Uterus (tissue), 4 donors: ENCODE data around the gene KLRC2. TPM values are rescaled to one million over a fixed set of nuclear protein-coding genes. Genes with fewer than 3 reads are reported as not detected.
"Not testable (repeated sequence)": the region's sequence is repeated elsewhere in the genome, so short reads cannot be mapped to it uniquely, and the experiment has no call there.

ENCODE experiments used
- DNase-seq, 2 donors: peaks; one replicate each; pipeline ENCODE4 v3.0.0-alpha.2; 2019 to 2020
- H3K27ac ChIP-seq, 2 donors: fragments of 200-600 bp; sonication (generic); 1 replicate in 1 of 2; 2 replicates in 1 of 2; pipeline ENCODE4 v1.5.1; 2016 to 2018
- H3K27me3 ChIP-seq, 2 donors: fragments of 200-600 bp; sonication (generic); one replicate each; pipeline ENCODE4 v1.5.1; 2018 to 2019; ENCODE audit warnings: control low read depth in 1 of 2
- H3K36me3 ChIP-seq, 2 donors: fragments of 200-600 bp; sonication (generic); one replicate each; pipeline ENCODE4 v1.5.1; 2019; ENCODE audit warnings: control low read depth in 1 of 2
- H3K4me1 ChIP-seq, 2 donors: fragments of 200-600 bp; sonication (generic); one replicate each; pipeline ENCODE4 v1.5.1; 2018 to 2019; ENCODE audit warnings: control low read depth in 1 of 2
- H3K4me3 ChIP-seq, 2 donors: fragments of 200-600 bp; sonication (generic); 1 replicate in 1 of 2; 2 replicates in 1 of 2; pipeline ENCODE4 v1.5.1; 2018 to 2019; ENCODE audit warnings: mild to moderate bottlenecking in 1 of 2
- H3K9me3 ChIP-seq, 2 donors: fragments of 200-600 bp; sonication (generic); one replicate each; pipeline ENCODE4 v1.5.1; 2019; ENCODE audit warnings: control low read depth in 1 of 2
- POLR2A ChIP-seq, 2 donors: fragments of 450-650 bp; IDR thresholded peaks; one replicate each; pipeline ENCODE4 v1.6.1; 2016; ENCODE audit warnings: antibody characterized with exemption in 2 of 2, mild to moderate bottlenecking in 1 of 2, moderate library complexity in 1 of 2
- intact Hi-C: fragments of 100-400 bp; cut with DNase I; formaldehyde crosslinking; loops from one replicate; pipeline ENCODE4 v1.15.1; 2023; ENCODE audit warnings: low total_unique reads
- total RNA-seq, 4 donors: library from RNA; depleted of rRNA in 3 of 4; stranded (reverse); fragments of >200 nt in 3 of 4; gene quantifications; one replicate each; pipeline versions ENCODE4 v1.1.0 to v1.2.4, GENCODE V29; 2014 to 2023
- TF ChIP-seq, protein P1 (sequence below), 4 experiments: fragments of 200-600 bp in 2 of 4; fragments of 450-650 bp in 2 of 4; sonication (generic) in 2 of 4; IDR thresholded peaks; one replicate each; pipeline ENCODE4 v1.5.1; 2016 to 2019; ENCODE audit warnings: antibody characterized with exemption in 4 of 4, mild to moderate bottlenecking in 2 of 4, moderate library complexity in 1 of 4
- donor health status: DM: yes; HTN: yes; CAD: no.

KLRC2 gene
- total RNA-seq, 4 donors from 2014 or later = 2.2 TPM; not detected in 3

DNA sequence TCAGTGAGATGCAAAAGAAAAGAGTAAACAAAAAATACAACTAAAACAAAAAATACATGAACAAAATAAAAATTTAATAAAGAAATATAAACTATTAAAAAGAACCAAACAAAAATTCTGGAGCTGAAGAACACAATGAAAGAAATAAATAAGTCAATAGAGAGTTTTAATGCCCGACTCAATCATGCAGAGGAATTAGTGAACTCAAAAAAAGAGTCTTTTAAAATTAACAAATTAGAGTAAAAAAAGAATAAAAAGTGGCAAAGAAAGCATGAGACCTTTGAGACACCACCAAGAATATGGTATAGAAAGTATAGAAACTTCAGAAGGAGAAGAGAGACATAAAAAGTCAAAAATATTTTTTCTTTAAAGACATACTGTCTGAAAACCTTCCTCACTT is 20.0 kb upstream of the KLRC2 start:
- DNase-seq = no peak
- no peak for TF ChIP-seq POLR2A (IDR thresholded peaks at IDR 0.05)
- TF ChIP-seq, protein P1, sequence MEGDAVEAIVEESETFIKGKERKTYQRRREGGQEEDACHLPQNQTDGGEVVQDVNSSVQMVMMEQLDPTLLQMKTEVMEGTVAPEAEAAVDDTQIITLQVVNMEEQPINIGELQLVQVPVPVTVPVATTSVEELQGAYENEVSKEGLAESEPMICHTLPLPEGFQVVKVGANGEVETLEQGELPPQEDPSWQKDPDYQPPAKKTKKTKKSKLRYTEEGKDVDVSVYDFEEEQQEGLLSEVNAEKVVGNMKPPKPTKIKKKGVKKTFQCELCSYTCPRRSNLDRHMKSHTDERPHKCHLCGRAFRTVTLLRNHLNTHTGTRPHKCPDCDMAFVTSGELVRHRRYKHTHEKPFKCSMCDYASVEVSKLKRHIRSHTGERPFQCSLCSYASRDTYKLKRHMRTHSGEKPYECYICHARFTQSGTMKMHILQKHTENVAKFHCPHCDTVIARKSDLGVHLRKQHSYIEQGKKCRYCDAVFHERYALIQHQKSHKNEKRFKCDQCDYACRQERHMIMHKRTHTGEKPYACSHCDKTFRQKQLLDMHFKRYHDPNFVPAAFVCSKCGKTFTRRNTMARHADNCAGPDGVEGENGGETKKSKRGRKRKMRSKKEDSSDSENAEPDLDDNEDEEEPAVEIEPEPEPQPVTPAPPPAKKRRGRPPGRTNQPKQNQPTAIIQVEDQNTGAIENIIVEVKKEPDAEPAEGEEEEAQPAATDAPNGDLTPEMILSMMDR (IDR thresholded peaks at IDR 0.05) = no peak
- intact Hi-C loops = no loop called here
- Histone ChIP-seq H3K27ac (no peak overlapping the region), H3K4me1 (no peaks in the 10 kb centered on the region), H3K9me3 (no peaks in the 10 kb centered on the region), H3K4me3 (no peak overlapping the region), H3K27me3 (no peaks in the 10 kb centered on the region), H3K36me3 (no peaks in the 10 kb centered on the region)

DNA sequence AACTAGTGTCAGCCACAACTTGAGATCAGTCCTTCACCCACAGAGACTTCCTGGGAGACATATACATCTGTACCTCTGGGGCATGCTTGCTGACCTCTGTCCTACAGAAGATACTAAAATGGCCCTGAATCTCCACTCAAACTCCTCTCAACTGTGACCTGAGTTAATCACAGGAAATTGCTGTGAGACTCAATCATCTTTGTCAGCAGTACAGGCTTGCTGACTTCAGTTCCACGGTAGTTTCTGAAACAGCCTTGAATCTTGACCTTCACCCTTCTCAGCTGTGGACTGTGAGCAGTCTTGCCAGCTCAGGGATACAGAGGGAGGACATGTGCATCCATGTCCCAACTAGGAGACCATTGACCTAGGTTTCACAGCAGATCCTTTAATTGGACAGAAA is 18.7 kb upstream of the KLRC2 start:
- intact Hi-C loops = no loop called here
- Histone ChIP-seq H3K27me3 (no peaks in the 10 kb centered on the region), H3K4me1 (no peaks in the 10 kb centered on the region), H3K9me3 (no peaks in the 10 kb centered on the region), H3K36me3 (no peaks in the 10 kb centered on the region), H3K27ac (no peak overlapping the region), H3K4me3 (no peak overlapping the region)
- TF ChIP-seq POLR2A (IDR thresholded peaks at IDR 0.05) = no peak
- TF ChIP-seq, protein P1 (IDR thresholded peaks at IDR 0.05) = no peak
- no peak for DNase-seq

DNA sequence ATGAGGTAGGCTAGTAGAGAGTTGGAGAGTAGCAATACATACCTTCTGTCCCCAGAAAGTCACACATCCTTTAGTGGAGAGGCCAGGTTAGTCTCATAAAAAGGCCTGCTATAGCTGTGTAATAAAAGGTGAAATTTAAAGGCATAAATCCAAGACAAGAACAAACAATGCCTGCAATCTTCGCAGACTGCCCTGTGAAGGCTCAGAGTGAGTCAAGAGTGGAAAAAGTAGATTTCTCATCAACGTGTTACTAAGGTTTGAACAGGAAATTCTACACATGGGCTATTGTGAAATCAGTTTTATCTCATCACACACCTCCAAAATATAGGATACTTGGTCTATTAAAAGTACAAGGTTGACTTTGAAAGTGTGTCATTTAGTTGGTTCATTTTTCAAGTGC is 17.3 kb upstream of the KLRC2 start, which contains the start of gene KLRC1:
Gene KLRC1 (minus strand): TSS at position 222 of the 400 bp plus-strand sequence. CDS start 2,221 bp downstream, outside the sequence.
- DNase-seq = no peak
- H3K4me3 ChIP-seq = no peak within 1 kb of the TSS
- TF ChIP-seq, protein P1 (IDR thresholded peaks at IDR 0.05) = no peak
- no peak for TF ChIP-seq POLR2A (IDR thresholded peaks at IDR 0.05)
- H3K27ac ChIP-seq = no peak within 1 kb of the TSS
- H3K36me3 ChIP-seq = no peaks in the 10 kb centered on the region
- H3K4me1 ChIP-seq = no peaks in the 10 kb centered on the region
- intact Hi-C loops = no loop called here
- H3K27me3 ChIP-seq = no peaks in the 10 kb centered on the region
- no peaks in the 10 kb centered on the region for H3K9me3 ChIP-seq

DNA sequence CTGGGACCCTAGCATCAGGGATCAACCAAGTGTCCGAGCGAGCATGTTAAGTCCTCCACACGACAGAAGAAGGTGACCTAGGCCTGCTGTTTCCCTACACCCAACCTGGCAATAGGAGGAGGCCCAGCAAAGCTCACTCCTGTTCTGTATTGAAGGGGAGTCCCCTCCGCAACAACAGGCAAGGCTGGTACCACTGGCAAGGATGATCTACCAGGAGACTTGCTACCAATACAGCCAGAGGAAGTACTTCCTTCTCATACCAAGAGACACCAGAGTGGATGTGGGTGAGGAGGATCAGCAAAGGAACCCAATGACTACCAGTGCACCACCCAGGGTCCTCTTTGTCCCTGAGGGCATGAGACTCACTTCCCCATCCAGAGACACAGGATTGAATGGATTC is 12.4 kb upstream of the KLRC2 start:
- Histone ChIP-seq H3K36me3 (no peaks in the 10 kb centered on the region), H3K4me3 (no peak overlapping the region), H3K27ac (no peak overlapping the region), H3K9me3 (no peaks in the 10 kb centered on the region), H3K4me1 (no peaks in the 10 kb centered on the region), H3K27me3 (no peaks in the 10 kb centered on the region)
- intact Hi-C loops = no loop called here
- DNase-seq = no peak
- TF ChIP-seq, protein P1 (IDR thresholded peaks at IDR 0.05) = no peak
- no peak for TF ChIP-seq POLR2A (IDR thresholded peaks at IDR 0.05)

DNA sequence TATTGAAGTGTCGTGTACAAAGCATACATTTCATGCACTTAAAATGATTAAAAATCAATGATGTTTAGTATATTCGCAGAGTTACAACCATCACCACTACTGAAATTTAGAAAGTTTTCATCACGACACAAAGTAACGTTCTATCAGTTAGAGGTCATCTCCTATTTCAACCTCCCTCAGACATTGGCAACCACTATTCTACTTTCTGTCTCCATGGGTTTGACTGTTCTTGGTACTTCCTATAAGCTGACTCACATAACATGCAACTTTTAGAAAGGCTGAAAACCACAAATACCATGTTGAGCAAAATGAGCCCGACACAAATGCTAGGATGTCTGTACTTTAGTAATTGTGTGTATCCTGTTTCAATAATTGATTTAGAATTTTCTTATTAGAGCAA is 10.2 kb upstream of the KLRC2 start:
- H3K4me3 ChIP-seq, H3K27ac ChIP-seq, DNase-seq, intact Hi-C loops, H3K36me3 ChIP-seq, H3K27me3 ChIP-seq, H3K4me1 ChIP-seq, H3K9me3 ChIP-seq: not testable (repeated sequence)

DNA sequence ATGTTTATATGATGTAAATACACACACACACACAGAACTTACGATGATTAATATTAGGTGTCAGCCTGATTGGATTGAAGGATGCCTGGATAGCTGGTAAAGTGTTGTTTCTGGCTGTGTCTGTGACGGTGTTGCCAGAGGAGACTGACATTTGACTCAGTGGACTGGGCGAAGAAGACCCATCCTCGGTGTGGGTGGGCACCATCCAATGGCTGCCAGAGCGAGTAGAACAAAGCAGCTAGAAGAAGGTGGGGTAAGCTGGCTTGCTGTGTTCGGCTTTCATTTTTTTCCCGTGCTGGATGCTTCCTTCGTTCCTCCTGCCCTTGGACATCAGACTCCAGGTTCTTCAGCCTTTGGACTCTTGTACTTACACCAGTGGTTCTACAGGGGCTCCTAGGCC is 5.3 kb upstream of the KLRC2 start:
- H3K27ac ChIP-seq, H3K36me3 ChIP-seq, DNase-seq, H3K4me3 ChIP-seq, H3K4me1 ChIP-seq, H3K27me3 ChIP-seq, intact Hi-C loops, H3K9me3 ChIP-seq: not testable (repeated sequence)

DNA sequence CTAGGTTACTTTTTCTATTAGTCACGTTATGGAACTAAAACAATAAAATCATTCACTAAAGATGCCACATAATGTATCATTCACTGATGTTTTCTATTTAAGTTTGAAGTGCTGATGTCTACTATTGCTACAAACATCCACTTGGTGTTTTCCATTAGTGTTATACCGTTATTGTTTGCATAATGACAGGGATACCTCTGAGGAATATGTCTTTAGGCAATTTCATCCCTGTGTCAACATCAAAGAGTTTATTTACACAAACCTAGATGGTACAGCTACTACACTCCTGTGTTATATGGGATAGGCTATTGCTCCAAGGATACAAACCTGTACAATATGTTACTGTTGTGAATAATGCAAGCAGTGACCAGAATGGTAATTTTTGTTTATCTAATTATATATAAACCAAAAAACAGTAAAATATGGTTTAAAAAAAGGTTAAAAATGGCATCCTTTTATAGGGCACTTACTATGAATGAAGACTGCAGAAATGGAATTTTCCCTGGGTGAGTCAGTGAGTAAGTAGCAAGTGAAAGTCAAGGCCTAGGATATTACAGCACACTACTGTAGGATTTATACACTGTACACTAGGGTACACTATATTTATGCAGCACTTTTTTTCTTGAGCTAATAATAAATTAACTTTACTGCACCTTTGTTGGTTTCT is 3.9 kb upstream of the KLRC2 start:
- H3K27me3 ChIP-seq, intact Hi-C loops, H3K9me3 ChIP-seq, H3K4me3 ChIP-seq, H3K4me1 ChIP-seq, DNase-seq, H3K36me3 ChIP-seq, H3K27ac ChIP-seq: not testable (repeated sequence)

DNA sequence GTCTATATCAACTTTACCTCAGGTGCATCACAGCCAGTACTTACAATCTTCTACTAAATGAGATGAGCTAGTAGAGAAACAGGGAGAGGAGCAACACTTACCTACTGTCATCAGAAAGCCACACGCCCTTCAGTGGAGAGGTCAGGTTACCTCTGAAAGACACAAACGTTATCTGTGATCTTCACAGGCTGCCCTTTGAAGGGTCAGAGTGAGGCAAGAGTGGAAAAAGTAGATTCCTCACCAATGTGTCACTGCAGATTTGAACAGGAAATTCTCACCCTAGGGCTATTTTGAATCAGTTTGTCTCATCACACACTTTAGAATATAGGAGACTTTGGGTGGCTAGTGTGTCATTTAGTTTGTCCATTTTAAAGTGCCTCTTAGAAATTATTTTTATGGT is 1.8 kb upstream of the KLRC2 start:
- H3K36me3 ChIP-seq, H3K9me3 ChIP-seq, H3K4me1 ChIP-seq, H3K27me3 ChIP-seq, DNase-seq, H3K27ac ChIP-seq, intact Hi-C loops, H3K4me3 ChIP-seq: not testable (repeated sequence)

DNA sequence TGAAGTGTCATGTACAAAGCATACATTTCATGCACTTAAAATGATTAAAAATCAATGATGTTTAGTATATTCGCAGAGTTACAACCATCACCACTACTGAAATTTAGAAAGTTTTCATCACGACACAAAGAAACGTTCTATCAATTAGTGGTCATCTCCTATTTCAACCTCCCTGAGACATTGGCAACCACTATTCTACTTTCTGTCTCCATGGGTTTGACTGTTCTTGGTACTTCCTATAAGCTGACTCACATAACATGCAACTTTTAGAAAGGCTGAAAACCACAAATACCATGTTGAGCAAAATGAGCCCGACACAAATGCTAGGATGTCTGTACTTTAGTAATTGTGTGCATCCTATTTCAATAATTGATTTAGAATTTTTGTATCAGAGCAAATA is 5.2 kb downstream of the KLRC2 start:
- H3K9me3 ChIP-seq, H3K27ac ChIP-seq, DNase-seq, H3K27me3 ChIP-seq, intact Hi-C loops, H3K4me1 ChIP-seq, H3K36me3 ChIP-seq, H3K4me3 ChIP-seq: not testable (repeated sequence)
